SH-SY5Y (cell line): Measurements from ENCODE around the gene TSPEAR.

ENCODE experiments used
- GATA2 ChIP-seq: IDR thresholded peaks from 2 replicates; pipeline ENCODE4 v1.6.1; 2011; ENCODE audit warnings: mild to moderate bottlenecking, low read depth, low read length
- GATA3 ChIP-seq: IDR thresholded peaks from 2 replicates; pipeline ENCODE4 v1.6.1; 2011; ENCODE audit warnings: low read depth, mild to moderate bottlenecking, low read length, moderate library complexity

Gene TSPEAR

GRCh38 chr21:44490405-44490804 lies 221.0 kb downstream of the TSPEAR start:
- TF ChIP-seq GATA2 (no peak), GATA3 (no peak)

DNA sequence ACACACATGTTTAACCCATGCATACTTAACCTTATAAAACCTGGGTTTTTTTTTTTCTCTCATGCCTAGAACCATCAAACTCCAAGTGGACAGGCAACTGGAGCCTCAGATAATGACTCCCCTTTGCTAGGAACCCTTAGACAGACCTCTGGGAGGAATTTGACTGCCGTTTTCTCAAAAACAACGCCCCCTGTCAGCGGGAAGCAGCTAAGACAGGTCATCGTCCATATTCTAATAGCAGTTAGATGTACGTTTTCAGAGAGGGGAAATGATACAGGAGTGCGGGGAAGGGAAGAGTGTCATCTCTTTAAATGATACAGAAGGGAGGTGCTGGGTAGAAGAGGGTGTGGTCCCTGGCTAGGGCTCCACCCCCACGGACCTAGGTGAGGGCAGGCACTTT lies 221.4 kb downstream of the TSPEAR start:
- TF ChIP-seq GATA2 (no peak), GATA3 (no peak)

- no peak for TF ChIP-seq GATA3
- TF ChIP-seq GATA2: no peak
These were observed 223.5 kb downstream of the TSPEAR start for GRCh38 chr21:44487831-44488230.

DNA sequence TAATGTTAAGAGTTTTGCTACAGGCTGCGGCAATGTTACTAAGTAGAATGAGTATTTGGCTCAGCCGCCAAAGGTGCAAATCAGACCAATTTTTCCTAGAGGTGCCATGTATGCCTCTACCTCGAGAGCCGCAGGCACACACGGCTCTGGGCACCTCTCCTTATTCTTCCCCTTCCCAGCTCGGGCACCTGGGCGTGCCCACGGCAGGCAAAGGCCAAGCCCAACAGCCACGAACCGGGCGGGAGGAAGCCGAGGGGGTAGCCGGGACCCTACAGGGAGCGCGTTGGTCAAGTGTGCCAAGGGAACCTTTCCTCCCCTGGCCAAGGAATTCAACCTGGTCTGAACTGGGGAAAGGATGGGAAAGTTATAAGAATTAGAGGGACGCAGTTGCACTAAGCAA lies 225.1 kb downstream of the TSPEAR start:
- TF ChIP-seq GATA3 (no peak), GATA2 (no peak)

GRCh38 chr21:44485796-44486195 lies 225.6 kb downstream of the TSPEAR start:
- TF ChIP-seq GATA3: no peak
- no peak for TF ChIP-seq GATA2

DNA sequence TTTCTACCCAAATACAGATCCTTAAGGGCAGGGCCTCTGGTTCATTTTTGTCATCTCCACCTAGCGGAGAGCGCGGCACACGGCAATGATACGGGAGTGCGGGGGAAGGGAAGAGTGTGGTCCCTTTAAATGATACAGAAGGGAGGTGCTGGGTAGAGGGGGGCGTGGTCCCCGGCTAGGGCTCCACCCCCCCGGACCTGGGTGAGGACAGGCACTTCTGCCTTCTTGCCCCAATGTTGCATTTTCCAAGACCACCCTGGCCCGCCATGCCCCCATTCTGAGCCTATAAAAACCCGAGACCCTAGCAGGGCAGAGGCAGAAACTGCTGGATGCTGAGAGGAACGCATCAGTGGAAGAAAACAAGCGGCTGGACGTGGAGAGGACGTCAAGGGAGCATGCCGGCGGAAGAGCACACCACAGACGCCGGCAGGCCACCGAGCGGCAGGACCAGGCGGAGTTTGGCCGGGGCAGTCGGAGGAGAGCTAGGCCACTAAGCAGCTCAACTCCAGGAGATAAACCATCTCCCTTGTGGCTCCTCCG lies 226.0 kb downstream of the TSPEAR start:
- TF ChIP-seq GATA2 (no peak), GATA3 (no peak)

DNA sequence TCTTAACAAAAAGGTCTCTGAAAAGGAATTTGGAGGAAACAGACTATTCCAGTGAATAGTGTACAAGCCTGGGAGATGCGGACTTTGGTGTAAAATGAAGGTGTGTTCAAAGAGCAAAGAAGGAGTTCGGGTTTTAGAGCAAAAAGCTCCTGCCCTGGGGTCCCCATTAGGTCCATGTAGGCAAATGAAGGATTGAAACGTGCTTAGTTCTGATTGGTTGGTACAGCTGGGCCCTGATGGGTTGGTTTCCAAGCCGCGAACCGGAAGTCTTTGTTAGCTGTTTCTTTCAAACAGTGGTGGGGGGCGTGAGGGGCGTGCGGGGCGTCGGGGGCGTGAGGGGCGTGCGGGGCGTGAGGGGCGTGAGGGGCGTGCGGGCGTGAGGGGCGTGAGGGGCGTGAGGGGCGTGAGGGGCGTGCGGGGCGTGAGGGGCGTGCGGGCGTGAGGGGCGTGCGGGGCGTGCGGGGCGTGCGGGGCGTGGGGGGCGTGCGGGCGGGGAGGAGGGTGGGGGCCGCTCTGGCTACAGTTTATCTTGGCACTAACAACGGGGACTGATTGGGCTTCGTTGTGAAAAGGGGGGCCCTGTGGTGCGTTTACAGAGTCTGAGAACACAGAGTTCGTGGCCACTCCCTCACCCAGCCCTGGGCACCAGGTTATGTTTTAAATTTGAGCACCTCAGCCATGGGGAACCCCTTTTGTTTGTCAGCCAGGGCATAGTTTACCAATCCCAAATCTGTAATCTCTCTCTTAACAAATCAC lies 226.7 kb downstream of the TSPEAR start:
- TF ChIP-seq GATA2: no peak
- no peak for TF ChIP-seq GATA3

DNA sequence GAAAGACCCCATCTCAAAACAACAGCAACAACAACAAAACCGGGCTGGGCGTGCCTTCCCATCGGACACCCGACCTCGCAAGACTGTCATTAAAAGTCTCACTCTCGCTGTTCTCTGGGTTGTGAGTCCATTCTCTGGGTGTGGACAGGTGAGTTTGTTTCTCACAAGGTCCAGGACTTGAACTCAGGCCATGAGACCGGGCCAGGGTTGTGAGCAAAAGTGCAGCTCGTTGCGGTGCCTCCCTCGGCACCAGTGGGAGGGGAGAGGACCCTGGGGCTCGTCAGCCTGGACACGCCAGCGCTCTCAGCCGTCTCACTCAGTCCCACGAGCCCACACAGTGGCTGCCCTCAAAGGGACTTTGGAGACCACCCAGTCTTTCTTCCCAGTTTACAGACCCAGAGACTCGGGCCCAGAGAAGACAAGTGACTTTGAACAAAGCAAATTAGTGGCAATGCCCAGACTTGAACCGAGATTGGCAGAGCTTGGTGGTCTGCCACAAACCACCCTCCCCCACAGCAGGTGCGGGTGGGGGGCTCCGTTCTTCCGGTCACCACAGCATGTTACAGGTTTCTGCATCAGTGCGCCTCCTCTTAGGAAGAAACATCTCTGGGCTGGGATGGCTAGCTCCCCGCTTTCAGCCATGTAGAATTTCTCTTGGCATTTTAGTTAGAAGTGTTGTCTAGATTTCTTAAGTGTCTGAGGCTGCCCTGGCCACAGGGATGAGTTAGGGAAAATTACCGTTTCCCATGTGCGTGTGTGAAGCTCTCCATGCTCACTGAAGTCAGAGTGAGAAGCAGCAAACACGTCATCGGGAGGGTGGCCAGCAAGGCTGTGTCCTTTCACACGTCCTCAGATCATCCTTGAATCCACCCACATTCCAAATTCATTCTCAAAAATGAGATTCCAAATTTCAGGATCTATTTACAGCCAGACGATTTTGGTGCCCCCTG lies 227.8 kb downstream of the TSPEAR start:
- TF ChIP-seq GATA2 (no peak), GATA3 (no peak)

DNA sequence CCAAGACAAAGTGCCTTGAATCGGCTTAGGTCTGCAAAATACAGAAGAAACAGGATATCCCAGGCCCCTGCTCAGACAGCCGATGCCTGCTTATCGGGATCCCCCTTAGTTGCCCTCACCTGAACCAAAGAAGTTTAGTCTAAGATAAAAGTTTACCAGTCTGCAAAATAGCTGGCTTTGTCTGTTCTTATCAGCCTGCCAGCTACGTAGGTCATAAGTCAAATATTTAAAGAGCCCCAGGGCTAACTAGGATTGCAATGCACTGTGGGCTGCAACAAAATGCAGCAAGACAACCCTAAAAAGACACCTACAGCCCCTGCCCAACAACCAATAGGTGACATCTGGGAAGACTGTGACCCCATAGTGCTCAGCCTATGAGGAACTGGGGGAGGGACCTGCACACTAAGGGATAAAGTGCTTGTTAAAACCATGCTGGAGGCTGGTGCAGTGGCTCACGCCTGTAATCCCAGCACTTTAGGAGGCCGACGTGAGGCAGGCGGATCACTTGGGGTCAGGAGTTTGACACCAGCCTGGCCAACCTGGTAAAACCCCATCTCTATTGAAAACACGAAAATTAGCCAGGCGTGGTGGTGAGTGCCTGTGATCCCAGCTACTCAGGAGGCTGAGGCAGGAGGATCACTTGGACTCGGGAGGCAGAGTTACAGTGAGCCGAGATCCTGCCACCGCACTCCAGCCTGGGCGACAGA lies 228.6 kb downstream of the TSPEAR start:
- TF ChIP-seq GATA2 (no peak), GATA3 (no peak)

GRCh38 chr21:44480200-44481053 lies 230.9 kb downstream of the TSPEAR start:
- no peak for TF ChIP-seq GATA3
- TF ChIP-seq GATA2: no peak

DNA sequence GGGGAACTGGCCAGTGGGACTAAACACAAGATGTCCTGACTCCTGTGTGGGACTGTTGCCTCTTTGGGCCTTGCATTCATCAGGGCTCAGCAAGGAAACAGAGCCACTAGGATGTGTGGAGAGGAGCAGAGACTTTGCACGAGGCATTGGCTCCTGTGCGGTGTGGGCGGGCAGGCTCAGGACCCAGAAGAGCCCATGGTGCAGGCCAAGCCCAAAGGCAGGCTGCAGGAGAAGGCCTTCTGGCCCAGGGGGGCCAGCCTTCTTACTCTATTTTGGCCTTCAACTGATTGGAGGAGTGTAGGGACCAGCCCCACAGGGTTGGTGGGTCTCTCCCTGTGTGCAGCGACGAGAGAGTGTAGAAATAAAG lies 232.6 kb downstream of the TSPEAR start:
- TF ChIP-seq GATA2 (no peak), GATA3 (no peak)

DNA sequence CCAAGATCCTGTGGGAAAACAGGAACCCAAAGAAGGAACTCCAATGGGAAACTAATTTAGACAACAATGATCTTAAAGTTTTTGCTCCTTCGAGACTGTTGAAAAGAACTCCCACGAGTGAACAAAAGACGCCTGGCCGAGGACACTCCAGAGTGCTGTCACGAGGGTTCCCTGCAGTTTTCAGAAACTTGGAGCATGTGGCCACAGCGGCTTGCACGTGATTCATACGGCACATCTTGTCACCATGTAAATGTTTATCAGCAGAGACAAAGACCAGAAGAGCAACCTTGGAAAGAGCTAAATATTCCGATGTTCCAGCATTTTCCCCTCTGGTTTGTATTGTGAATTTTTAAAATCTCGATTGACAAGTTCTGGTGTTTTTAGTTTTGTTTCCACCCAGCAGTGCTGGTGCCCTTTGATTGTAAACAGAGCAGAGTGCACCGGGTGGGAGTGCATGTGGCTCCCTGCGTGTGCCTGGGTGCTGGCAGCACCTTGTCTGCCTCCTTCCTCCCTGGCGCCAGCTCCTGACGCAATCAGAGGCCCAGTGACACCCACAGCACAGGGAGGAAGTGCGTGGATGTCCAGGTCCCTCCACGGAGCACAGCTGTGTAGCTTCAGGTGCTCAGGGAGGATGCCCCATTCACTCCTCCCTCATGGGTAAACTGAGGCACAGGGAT lies 233.1 kb downstream of the TSPEAR start:
- TF ChIP-seq GATA2 (no peak), GATA3 (no peak)

DNA sequence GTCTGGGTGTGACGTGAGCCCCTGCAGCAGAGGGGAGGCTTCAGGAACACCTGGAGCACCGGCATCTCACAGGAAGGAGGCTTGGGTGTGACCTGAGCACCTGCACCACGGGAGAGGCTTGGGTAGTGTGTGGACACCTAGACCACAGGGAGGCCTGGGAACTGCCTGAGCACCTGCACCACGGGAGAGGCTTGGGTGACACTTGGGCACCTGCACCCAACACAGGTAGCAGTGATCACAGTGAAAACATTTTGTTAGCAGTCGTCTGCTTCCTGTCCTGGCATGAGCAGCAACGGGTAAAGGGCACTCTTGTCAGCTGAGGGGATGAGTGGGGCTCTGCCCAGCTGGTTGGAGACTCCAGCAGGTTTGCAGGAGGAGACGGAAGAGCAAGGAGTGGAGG lies 233.7 kb downstream of the TSPEAR start:
- TF ChIP-seq GATA3 (no peak), GATA2 (no peak)

DNA sequence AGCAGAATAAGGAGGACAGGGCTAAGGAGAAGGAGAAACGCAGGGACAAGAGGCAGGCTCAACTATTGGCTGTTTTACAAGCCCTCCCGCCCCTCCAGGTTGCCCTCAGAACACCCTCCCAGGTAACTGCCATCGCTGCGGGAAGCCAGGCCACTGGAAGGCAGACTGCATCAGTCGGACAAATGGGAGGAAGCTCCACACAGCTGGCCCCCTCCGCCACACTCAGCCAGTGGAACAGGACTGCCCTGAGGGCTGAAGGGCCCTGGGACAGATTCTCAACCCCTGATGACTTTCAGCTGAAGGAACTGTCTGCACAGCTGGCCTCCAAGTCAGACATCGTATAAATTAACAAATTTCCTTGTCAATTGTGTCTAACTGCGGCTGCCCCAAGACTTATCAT lies 234.2 kb downstream of the TSPEAR start:
- TF ChIP-seq GATA2 (no peak), GATA3 (no peak)
